NCI-H2107 (cell line): ENCODE results near the gene ZNF23.

Experiments
- DNase-seq: peaks from one replicate; lab custom pipeline; 2025; lab: John Stamatoyannopoulos, UW

ZNF23 gene

GRCh38 chr16:71467810-71468209 is 5.8 kb upstream of the ZNF23 start:
- no peak for DNase-seq

- DNase-seq = no peak
Measured at GRCh38 chr16:71464231-71464630, 2.2 kb upstream of the ZNF23 start.

GRCh38 chr16:71460941-71461340 is 1.1 kb downstream of the ZNF23 start:
- DNase-seq = no peak

GRCh38 chr16:71460236-71460635 is 1.8 kb downstream of the ZNF23 start:
- no peak for DNase-seq

- DNase-seq = no peak
Measured at GRCh38 chr16:71459510-71459909, 2.5 kb downstream of the ZNF23 start.

- DNase-seq = no peak
Measured at GRCh38 chr16:71456801-71457200, 5.2 kb downstream of the ZNF23 start.

- no peak for DNase-seq
Measured at GRCh38 chr16:71453036-71453435, 9.0 kb downstream of the ZNF23 start.

GRCh38 chr16:71449020-71449419 is 13.0 kb downstream of the ZNF23 start:
- DNase-seq = no peak

- no peak for DNase-seq
Measured at GRCh38 chr16:71448274-71448866, 13.7 kb downstream of the ZNF23 start.

GRCh38 chr16:71443714-71444113 is 18.3 kb downstream of the ZNF23 start:
- no peak for DNase-seq

- no peak for DNase-seq
Measured at GRCh38 chr16:71442051-71442440, 20.0 kb downstream of the ZNF23 start, which contains the start of gene TLE7. Gene TLE7 (minus strand): TSS chr16:71442054. CDS start chr16:71433324, 8,730 bp downstream.

- no peak for DNase-seq
Measured at GRCh38 chr16:71441348-71442050, 20.5 kb downstream of the ZNF23 start.

GRCh38 chr16:71440669-71441347 is 21.2 kb downstream of the ZNF23 start:
- DNase-seq = no peak

- DNase-seq = no peak
Measured at GRCh38 chr16:71439523-71439922, 22.5 kb downstream of the ZNF23 start.

GRCh38 chr16:71436473-71436872 is 25.6 kb downstream of the ZNF23 start:
- DNase-seq = no peak

GRCh38 chr16:71432906-71433305 is 29.1 kb downstream of the ZNF23 start:
- no peak for DNase-seq

- DNase-seq = no peak
Measured at GRCh38 chr16:71431991-71432390, 30.1 kb downstream of the ZNF23 start.

GRCh38 chr16:71431176-71431575 is 30.9 kb downstream of the ZNF23 start:
- DNase-seq = no peak

GRCh38 chr16:71430744-71431143 is 31.3 kb downstream of the ZNF23 start:
- DNase-seq = no peak

GRCh38 chr16:71429581-71429980 is 32.5 kb downstream of the ZNF23 start:
- no peak for DNase-seq

- no peak for DNase-seq
Measured at GRCh38 chr16:71428883-71429282, 33.2 kb downstream of the ZNF23 start.

- no peak for DNase-seq
Measured at GRCh38 chr16:71428385-71428784, 33.7 kb downstream of the ZNF23 start.

- DNase-seq = no peak
Measured at GRCh38 chr16:71426880-71427615, 35.0 kb downstream of the ZNF23 start.
